GM18507 (cell line): ENCODE results near the gene RNU6-9.

Source experiments
- DNase-seq: peaks from one replicate; pipeline ENCODE4 v3.0.0; 2011; ENCODE audit warnings: low read depth; ENCODE audit not compliant: insufficient read length; ENCODE audit errors: extremely low spot score
- FAIRE-seq: peaks from 2 replicates; lab custom pipeline; 2011; peaks lifted over from hg19 to GRCh38; lab: Jason Lieb, UNC

RNU6-9 gene

DNA sequence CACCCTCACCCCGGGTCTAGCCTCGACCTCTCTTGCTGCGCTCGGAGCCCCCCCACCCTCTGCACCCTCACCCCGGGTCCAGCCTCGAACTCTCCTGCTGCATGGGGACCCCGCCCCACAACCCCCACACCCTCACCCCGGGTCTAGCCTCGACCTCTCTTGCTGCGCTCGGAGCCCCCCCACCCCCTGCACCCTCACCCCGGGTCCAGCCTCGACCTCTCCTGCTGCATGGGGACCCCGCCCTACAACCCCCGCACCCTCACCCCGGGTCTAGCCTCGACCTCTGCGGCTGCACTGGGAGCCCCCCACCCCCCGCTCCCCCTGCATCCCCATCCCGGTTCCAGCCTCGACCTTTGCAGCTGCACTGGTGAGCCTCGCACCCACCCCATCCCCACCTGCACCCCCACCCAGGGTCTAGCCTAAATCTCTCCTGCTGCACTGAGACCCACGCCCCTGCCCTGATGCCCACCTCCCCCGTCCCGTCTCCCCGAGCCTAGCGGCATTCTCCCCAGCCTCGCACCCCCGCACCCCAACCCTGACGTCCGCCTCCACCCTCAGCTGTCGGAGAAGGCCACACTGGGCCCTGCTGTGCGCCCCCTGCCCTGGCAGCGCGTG is 32.0 kb upstream of the RNU6-9 start:
- FAIRE-seq (no peak), DNase-seq (no peak)

DNA sequence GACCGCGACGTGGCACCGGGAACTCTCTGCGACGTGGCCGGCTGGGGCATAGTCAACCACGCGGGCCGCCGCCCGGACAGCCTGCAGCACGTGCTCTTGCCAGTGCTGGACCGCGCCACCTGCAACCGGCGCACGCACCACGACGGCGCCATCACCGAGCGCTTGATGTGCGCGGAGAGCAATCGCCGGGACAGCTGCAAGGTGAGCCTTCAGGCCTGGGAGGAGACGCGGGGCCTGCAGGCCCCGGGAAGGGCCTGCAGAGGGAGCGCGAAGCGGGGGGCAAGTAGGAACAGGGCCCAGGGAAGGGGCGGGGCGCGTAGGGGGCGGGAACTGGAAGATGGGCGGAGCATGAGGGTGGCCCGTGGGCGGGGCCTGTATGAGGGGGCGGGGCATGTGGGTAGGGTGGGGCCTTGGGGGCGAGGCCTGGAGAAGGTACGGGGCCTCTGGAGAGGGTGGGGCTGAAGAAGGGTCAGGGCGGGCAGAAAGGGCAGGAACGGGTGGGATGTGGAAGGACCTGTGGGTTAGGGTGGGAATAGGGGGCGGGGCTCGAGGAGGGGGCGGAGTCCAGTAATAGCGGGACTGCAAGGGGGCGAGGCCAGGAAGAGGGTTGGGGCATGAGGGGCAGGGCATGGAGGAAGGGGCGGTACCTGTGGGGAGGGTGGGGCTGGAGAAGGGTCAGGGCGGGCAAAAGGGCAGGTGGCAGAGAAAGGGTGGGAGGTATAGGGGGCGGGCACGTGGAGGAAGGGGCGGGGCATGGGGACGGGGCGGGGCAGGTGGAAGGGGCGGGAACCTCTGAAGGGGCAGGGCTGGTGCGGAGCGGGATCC is 31.3 kb upstream of the RNU6-9 start:
- peak; percentile 79 for FAIRE-seq

DNA sequence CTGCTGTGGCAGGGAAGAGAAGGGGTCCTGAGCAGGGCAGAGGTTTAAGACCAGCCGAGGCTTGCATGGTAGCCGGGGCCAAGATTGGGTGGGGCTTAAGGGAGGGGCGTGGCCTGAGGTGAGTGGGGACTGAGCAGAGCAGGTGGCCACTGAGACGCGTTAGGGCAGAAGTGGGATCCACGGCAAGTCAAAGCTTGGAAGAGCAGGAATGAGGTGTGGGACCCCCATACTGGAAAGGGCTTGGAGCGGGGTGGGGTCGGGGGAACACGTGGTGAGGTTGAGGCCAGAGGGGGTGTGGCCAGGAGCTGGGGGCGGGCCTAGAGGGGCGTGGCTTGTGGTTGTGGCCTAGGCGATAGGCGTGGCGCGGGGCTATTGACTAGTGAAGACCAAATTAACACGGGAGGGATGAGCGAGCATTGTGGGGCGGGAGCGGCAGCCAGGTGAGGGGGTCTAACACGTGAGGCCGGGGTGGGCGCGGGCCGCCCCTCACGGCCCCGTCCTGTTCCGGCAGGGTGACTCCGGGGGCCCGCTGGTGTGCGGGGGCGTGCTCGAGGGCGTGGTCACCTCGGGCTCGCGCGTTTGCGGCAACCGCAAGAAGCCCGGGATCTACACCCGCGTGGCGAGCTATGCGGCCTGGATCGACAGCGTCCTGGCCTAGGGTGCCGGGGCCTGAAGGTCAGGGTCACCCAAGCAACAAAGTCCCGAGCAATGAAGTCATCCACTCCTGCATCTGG is 30.5 kb upstream of the RNU6-9 start:
- peak; percentile 83 for FAIRE-seq
- DNase-seq, result peak; percentile 70

More for the DNA sequence above, 31.3 kb upstream of the RNU6-9 start:
- peak; percentile 69 for DNase-seq

DNA sequence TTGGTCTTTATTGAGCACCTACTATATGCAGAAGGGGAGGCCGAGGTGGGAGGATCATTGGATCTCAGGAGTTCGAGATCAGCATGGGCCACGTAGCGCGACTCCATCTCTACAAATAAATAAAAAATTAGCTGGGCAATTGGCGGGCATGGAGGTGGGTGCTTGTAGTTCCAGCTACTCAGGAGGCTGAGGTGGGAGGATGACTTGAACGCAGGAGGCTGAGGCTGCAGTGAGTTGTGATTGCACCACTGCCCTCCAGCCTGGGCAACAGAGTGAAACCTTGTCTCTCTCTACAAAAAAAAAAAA is 30.0 kb upstream of the RNU6-9 start:
- DNase-seq, result no peak
- FAIRE-seq, result no peak

DNA sequence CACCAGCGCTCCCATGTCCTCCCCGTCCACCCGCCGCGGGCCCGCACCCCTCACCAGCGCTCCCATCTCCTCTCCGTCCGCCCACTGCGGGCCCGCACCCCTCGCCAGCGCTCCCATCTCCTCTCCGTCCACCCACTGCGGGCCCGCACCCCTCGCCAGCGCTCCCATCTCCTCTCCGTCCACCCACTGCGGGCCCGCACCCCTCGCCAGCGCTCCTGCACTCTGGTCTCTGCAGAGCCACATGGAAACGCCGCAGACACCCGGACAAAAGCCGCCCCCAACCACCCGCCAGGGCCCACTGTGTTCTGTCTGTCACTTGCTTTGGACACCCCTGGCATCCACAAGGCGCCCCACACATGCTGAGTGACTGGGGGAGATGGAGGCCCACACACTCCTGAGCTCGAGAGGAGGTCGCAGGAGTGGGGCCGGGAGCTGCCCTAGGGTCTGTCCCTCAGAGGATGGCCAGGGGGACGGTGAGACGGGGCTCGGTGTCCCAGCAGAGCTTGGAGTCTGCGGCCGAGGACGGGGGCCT is 26.4 kb upstream of the RNU6-9 start:
- FAIRE-seq (no peak), DNase-seq (no peak)

DNA sequence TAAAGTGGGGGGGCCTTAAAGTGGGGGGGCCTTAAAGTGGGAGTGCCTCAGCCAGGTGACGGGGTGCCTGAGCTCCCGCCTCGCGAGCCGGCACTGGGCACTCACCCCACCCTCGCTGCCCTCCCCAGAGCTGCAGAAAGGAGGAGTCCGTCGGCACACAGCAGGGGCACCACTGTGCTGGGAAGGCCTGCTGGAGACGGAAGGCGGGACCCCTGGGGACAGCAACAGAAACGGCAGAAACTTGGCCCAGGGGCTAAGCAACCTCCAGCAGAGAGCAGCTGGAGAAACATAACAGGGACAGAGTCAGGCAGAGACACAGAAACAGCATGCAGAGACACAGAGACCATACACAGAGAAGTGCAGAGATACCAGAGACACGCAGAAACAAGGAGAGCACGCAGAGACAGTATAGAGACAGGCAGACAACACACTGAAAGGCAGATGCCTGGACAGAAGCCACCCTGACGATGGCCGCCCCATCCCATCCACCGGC is 25.9 kb upstream of the RNU6-9 start:
- no peak for FAIRE-seq

DNA sequence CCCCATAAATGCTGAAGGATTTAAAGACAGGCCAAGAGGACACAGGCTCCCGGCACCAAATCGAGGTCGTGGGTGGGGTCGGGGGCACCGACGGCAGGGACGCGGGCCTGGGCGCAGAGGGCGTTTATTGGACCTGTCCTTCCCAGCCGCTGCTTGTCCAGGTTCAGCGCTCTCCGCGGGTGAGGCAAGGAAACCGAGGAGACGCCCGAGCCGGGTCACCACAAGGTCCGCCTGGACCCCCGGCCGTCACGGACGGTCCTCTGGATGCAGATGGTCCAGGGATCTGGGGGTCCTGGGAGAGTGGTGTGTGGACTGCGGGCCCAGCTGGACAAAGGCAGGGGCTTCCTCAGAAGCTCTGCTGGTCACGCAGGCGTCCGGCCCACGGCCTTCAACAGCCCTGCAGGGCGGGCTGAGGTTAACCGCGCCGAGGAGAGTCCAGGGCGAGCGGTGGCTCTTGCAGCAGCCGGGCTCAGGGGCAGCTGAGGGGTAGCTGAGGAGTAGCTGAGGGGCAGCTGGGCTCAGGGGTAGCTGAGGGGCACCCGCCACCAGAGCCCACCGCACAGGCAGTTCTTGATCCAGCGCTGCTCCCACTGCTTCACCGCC is 25.3 kb upstream of the RNU6-9 start:
- FAIRE-seq (no peak), DNase-seq (no peak)

More for the DNA sequence above, 25.9 kb upstream of the RNU6-9 start:
- no peak for DNase-seq

DNA sequence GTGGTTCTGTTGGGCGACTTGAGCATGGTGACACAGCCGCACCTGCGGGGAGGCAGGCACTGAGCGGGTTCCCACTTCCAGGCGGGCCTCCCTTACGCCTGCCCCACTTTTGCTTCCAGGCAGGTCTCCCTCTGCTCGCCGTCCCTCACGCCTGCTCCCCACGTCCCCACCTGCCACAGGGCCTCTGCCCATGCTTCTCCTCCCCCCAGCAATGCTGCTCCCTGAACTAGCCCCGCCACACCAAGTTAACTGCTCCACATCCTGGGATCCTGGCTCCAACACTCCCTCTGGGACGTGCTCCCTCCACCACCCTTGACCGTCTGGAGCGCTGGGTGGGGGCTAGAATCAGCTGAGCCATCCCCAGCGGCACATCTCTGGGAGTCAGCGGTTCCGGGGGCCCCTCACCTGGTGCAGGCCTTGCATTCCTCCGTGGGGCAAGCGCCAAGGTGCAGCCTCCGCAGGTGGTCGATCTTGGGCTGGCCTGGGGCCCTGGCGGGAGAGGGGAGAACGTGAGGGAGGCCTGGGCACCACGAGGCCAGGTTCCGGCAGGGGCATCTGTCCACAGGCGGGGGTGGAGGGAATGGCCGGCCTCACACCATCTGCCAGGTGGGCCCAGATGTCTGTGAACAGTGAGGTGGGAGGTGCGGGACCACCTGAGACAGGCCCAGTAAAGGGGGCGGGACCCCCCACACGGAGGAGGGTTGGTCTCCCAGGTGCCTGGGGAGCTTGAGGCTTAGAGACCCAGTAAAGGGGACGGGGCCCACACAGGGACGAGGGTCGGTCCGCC is 24.6 kb upstream of the RNU6-9 start:
- DNase-seq (no peak), FAIRE-seq (no peak)

DNA sequence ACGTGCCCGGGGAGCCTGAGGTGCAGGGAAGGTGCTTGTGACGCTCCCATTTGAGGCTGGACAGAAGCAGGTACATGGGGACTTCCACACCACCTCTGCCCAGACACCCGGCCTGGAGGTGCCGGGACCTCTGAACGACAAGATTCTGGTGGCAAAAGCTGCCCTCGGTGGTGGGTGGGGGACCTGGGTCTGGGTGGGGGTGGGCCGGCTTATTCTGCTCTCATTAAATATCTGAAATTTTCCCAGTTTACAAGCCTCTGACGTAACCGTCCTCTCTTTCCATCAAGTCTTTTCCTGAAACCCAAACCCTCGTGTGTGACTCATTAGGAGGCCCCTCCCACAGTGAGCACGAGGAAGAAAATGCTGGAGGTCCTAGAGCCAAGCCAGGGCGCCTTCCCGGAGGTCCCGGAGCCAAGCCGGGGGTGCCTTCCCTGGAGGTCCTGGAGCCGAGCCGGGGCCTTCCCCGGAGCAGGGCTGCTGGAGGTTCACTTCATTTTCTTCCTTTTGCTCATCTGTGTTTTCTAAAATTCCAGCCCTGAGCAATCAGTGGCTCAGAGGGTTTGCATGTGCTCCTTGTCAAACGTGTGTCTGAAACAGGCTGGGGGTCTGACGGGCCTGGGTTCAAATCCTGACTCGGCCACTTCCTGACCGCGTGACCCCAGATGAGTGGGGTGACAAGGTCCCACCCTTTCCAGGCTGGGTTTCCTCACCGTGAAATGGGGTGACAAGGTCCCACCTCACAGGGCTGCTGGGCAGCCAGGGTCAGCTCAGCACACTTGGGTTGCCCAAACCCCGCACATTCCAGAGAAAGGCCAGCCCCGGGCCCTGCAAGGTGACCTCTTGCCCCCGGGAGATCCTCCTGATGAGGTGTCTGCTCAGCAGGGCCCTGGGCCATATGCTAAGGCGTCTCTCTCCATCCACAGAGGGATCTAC is 23.8 kb upstream of the RNU6-9 start:
- DNase-seq (no peak), FAIRE-seq (no peak)

DNA sequence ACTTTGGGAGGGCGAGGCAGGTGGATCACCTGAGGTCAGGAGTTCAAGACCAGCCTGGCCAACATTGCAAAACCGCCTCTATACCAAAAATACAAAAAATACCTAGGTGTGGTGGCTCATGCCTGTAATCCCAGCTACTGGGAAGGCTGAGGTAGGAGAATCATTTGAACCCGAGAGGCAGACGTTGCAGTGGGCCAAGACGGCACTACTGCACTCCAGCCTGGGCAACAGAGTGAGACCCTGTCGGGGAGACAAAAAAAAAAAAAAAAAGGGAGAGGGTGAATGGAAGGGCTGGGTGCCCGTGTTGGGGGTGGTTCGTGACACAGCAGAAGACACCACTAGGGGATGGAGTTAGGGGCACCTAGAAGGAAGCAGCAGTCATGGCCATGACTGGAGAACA is 23.0 kb upstream of the RNU6-9 start:
- DNase-seq (no peak), FAIRE-seq (no peak)

DNA sequence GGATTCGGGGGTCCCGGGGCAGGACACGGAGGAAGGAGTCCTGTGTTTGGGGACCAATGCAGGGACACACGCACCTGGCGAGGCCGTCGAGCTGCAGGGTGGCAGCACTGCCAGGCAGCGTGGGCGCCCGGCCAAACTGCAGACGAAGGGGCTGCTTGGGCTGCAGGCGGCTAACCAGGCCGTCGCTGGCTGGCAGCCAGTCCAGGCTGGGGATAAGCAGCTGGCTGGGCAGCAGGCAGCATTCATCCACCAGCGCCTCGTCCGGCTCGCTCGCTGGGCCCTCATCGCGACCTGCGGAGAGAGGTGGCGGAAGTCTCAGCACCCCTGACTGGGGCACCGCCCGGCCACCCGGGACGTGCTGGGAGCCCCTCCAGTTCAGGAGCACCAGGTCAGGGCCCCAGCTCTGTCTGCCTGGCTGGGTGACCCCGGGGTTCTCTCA is 22.3 kb upstream of the RNU6-9 start:
- DNase-seq (no peak), FAIRE-seq (no peak)

DNA sequence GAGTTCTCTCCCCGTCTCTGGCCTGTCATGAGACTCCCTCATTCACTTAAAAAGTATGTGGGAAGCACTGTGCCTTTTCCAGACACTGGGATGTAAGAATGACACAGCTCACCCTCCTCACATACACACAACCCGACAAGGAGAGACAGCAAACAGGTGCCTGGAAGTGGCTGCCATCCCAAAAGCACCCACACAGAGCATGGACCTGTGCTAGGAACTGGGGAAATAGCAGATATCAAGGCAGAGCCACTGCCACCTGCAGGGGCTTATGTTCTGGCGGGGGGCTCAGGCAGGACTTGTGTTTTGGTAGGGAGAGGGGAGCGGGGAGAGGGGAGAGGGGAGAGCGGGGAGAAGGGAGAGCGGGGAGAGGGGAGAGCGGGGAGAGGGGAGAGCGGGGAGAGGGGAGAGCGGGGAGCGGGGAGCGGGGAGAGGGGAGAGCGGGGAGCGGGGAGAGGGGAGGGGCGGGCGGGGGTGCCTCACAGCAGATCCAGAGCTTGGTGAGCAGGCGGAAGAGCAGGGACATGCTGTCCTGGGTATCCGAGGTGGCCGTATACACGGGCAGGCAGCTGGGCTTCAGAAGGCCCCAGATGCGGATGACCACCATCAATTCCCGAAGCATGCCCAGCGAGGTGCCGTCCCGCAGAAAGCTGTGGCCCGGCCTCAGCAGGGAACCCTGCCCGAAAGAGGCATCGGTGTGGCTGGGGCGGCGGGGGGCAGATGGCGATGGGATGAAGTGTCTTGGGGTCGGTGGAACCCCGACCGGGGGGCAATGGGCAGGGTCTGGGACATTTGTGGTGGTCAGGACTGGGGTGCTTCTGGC is 21.6 kb upstream of the RNU6-9 start:
- no peak for FAIRE-seq

DNA sequence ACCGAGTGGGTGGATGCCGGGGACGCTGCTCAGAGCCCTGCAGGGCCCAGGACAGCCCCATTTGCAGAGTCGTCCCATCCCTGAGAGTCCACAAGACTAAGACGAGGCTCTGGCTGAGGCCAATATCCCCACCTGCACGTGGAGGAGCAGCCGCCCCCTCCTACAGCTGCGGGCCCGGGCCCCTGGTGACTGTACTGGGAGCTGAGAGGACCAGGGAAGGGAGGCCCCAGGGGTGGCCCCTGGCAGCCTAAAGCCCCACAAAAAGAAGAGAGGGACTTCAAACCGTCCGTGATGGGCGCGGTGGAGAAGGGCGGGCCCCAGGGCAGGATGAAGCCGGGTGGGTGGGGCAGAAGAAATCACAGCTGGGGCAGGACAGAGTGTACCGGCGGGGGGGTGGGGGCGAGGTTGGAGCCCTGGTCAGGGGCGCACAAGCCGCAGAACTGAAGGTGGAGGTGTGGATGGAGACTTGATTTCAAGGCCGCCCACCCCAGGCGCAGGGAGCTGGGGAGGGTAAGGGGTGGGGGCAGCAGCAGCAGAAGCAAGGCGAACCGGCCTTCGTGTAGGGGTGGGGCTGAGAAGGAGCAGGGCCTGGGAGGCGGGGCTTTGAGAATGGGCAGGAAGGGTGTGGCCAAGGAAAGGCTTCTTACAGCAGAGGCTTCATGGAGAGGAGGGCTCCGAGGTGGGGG is 20.9 kb upstream of the RNU6-9 start:
- FAIRE-seq, result peak; percentile 88

More for the DNA sequence above, 21.6 kb upstream of the RNU6-9 start:
- DNase-seq, result no peak

DNA sequence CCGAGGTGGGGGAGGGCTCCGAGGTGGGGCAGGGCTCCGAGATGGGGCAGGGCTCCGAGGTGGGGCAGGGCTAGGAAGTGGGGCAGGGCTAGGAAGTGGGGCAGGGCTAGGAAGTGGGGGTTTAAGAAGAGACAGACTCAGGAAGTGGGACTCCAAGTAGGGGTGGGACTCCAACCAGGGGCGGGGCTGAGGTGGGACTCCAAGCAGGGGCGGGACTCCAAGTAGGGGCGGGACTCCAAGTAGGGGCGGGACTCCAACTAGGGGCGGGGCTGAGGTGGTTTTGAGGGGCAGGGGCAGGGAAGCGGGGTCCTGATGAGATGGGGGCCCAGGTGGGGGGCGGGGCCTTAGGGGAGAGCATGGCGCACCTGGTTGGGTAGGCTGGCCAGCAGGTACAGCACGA is 20.2 kb upstream of the RNU6-9 start:
- FAIRE-seq (no peak), DNase-seq (peak; percentile 58)

More for the DNA sequence above, 20.9 kb upstream of the RNU6-9 start:
- DNase-seq, result peak; percentile 67

DNA sequence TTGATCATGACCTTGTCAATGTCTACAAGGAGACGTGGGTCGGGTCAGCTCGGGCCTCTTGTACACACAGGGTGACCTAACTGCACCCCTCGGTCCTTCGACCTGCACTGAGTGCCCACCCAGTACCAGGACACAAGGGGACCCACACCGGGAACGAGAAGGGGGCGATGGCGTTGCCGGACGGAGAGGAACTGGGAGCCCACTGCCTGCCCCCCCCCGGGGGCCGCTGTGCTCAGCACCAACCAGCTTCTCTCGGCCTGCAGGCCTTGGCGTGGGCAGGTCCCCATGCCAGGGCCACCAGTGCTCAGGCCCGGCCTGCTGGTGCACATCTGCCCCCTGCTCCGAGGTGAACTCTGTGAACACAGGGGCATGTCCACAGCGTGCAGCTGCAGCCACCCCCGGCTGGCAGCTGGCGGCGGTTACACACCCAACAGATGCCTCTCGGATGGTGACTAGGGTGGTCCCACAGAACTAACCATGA is 19.7 kb upstream of the RNU6-9 start:
- DNase-seq (no peak), FAIRE-seq (no peak)

DNA sequence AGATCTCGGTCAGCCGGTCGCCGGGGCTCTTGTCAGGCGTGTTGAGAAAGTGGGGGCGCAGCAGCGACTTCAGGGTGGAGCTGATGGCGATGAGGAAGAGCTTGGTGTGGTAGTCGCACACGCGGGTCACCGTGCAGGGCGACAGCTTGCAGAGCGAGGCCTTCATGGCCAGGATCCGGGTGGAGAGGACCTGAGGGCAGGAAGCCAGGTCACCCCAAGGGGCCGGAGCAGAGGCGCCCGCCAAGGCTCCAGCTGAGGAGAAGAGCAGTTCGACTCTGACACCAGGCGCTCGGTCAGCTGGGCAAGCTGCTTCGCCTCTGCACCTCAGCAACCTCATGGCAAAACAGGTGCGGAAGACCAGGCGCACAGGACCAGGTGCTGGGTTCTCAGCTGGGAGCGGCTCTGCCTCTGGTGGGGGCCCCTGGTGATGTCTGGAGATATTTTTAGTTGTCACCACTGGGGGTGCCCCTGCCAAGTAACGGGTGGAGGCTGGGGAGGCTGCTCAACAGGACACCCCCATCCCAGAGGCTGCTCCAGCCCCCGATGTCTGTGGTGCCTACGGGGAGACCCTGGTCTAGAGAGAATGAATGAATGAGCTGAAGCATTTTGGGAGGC is 17.9 kb upstream of the RNU6-9 start:
- no peak for FAIRE-seq
- no peak for DNase-seq
